GM13977 (cell line): Measurements from ENCODE around the gene HOXB4.

Source experiments
- DNase-seq: peaks from one replicate; pipeline ENCODE4 v3.0.0; 2012; ENCODE audit warnings: low spot score
- CTCF ChIP-seq: IDR thresholded peaks from 2 replicates; pipeline ENCODE4 v1.5.1; 2012; ENCODE audit warnings: mild to moderate bottlenecking, control low read depth; ENCODE audit not compliant: insufficient read depth; ENCODE audit errors: extremely low read depth, missing control alignments
- in situ Hi-C: fragments of 300-500 bp; cut with MboI; formaldehyde crosslinking; loops from one replicate; pipeline ENCODE4 v1.12.0; 2022; ENCODE audit warnings: low sequenced_read_pairs, low pct_unique_long_range_greater_than_20kb, mixed read lengths, inconsistent platforms; ENCODE audit not compliant: unreplicated experiment

Gene HOXB4

GRCh38 chr17:48558831-48559121 is 19.4 kb downstream of the HOXB4 start:
- TF ChIP-seq CTCF = no peak
- no peak for DNase-seq
- in situ Hi-C loops = no loop called here

- DNase-seq = no peak
- no peak for TF ChIP-seq CTCF
- in situ Hi-C loops = no loop called here
These were observed 19.9 kb downstream of the HOXB4 start for GRCh38 chr17:48558057-48558830.

- no peak for TF ChIP-seq CTCF
- DNase-seq = no peak
- in situ Hi-C loops = no loop called here
These were observed 21.4 kb downstream of the HOXB4 start for GRCh38 chr17:48556576-48557401.

- TF ChIP-seq CTCF = no peak
- in situ Hi-C loops = no loop called here
- no peak for DNase-seq
These were observed 21.9 kb downstream of the HOXB4 start for GRCh38 chr17:48556229-48556575.

GRCh38 chr17:48555258-48556228 is 22.6 kb downstream of the HOXB4 start:
- DNase-seq = peak; percentile 77
- in situ Hi-C loops = no loop called here

More at GRCh38 chr17:48555258-48556228, 22.6 kb downstream of the HOXB4 start:
- no peak for TF ChIP-seq CTCF
